ENCODE results near the gene XIRP1. TPM values are rescaled to one million over a fixed set of nuclear protein-coding genes. Genes with fewer than 3 reads are reported as not detected.
"Not testable (repeated sequence)": the region's sequence is repeated elsewhere in the genome, so short reads cannot be mapped to it uniquely, and the experiment has no call there.

Gene XIRP1
- 0.09 TPM in 1 of 2 replicates, not detected in the other for total RNA-seq (ENCODE audit: low replicate concordance)

GRCh38 chr3:39192490-39193092 lies at the start of gene XIRP1:
Gene XIRP1, minus strand, starts transcription at chr3:39192595. Its CDS starts 3,150 bp downstream, at chr3:39189445.
- no peak for TF ChIP-seq CTCF (IDR thresholded peaks at IDR 0.05; ENCODE audit: insufficient read depth, low read length)
- H3K4me3 ChIP-seq (ENCODE audit: low read depth, low read length), result no peak within 1 kb of the TSS
- DNase-seq (ENCODE audit: low read depth), result no peak

- TF ChIP-seq CTCF (IDR thresholded peaks at IDR 0.05; ENCODE audit: insufficient read depth, low read length), result no peak
- H3K4me3 ChIP-seq (ENCODE audit: low read depth, low read length), result no peak overlapping the region
- no peak for DNase-seq (ENCODE audit: low read depth)
Observed at GRCh38 chr3:39241561-39241960, 49.2 kb upstream of the XIRP1 start.

- no peak overlapping the region for H3K4me3 ChIP-seq (ENCODE audit: low read depth, low read length)
- no peak for DNase-seq (ENCODE audit: low read depth)
- no peak for TF ChIP-seq CTCF (IDR thresholded peaks at IDR 0.05; ENCODE audit: insufficient read depth, low read length)
Observed at GRCh38 chr3:39237027-39237426, 44.6 kb upstream of the XIRP1 start.

- DNase-seq (ENCODE audit: low read depth), result no peak
- H3K4me3 ChIP-seq (ENCODE audit: low read depth, low read length), result no peak overlapping the region
- TF ChIP-seq CTCF (IDR thresholded peaks at IDR 0.05; ENCODE audit: insufficient read depth, low read length), result no peak
Observed at GRCh38 chr3:39234651-39235050, 42.3 kb upstream of the XIRP1 start.

- no peak overlapping the region for H3K4me3 ChIP-seq (ENCODE audit: low read depth, low read length)
- TF ChIP-seq CTCF (IDR thresholded peaks at IDR 0.05; ENCODE audit: insufficient read depth, low read length), result no peak
- DNase-seq (ENCODE audit: low read depth), result no peak
Observed at GRCh38 chr3:39232859-39233258, 40.5 kb upstream of the XIRP1 start.

- H3K4me3 ChIP-seq (ENCODE audit: low read depth, low read length), result no peak overlapping the region
- no peak for DNase-seq (ENCODE audit: low read depth)
- TF ChIP-seq CTCF (IDR thresholded peaks at IDR 0.05; ENCODE audit: insufficient read depth, low read length), result no peak
Observed at GRCh38 chr3:39230453-39230852, 38.1 kb upstream of the XIRP1 start.

GRCh38 chr3:39228496-39228895 lies 36.1 kb upstream of the XIRP1 start:
- no peak for TF ChIP-seq CTCF (IDR thresholded peaks at IDR 0.05; ENCODE audit: insufficient read depth, low read length)
- no peak for DNase-seq (ENCODE audit: low read depth)

GRCh38 chr3:39227596-39227995 lies 35.2 kb upstream of the XIRP1 start:
- not testable (repeated sequence) for DNase-seq (ENCODE audit: low read depth); H3K4me3 ChIP-seq (ENCODE audit: low read depth, low read length)

More at GRCh38 chr3:39228496-39228895, 36.1 kb upstream of the XIRP1 start:
- no peak overlapping the region for H3K4me3 ChIP-seq (ENCODE audit: low read depth, low read length)
